Fibroblast of skin of right quadriceps (primary cell): ENCODE results near the gene PRKAG2.
A peak's percentile ranks its signal among the peaks of the same experiment; 100 is the strongest.
"Not testable (repeated sequence)": the region's sequence is repeated elsewhere in the genome, so short reads cannot be mapped to it uniquely, and the experiment has no call there.

Experiments
- DNase-seq: peaks from one replicate; pipeline ENCODE4 v3.0.0-alpha.2; 2013

Gene PRKAG2

GRCh38 chr7:151883857-151884256, 6.9 kb upstream of the PRKAG2 start:
- DNase-seq: no peak

- DNase-seq: no peak
These were observed 5.8 kb upstream of the PRKAG2 start for GRCh38 chr7:151882734-151883133.

- no peak for DNase-seq
These were observed 3.8 kb upstream of the PRKAG2 start for GRCh38 chr7:151880688-151881087.

DNA sequence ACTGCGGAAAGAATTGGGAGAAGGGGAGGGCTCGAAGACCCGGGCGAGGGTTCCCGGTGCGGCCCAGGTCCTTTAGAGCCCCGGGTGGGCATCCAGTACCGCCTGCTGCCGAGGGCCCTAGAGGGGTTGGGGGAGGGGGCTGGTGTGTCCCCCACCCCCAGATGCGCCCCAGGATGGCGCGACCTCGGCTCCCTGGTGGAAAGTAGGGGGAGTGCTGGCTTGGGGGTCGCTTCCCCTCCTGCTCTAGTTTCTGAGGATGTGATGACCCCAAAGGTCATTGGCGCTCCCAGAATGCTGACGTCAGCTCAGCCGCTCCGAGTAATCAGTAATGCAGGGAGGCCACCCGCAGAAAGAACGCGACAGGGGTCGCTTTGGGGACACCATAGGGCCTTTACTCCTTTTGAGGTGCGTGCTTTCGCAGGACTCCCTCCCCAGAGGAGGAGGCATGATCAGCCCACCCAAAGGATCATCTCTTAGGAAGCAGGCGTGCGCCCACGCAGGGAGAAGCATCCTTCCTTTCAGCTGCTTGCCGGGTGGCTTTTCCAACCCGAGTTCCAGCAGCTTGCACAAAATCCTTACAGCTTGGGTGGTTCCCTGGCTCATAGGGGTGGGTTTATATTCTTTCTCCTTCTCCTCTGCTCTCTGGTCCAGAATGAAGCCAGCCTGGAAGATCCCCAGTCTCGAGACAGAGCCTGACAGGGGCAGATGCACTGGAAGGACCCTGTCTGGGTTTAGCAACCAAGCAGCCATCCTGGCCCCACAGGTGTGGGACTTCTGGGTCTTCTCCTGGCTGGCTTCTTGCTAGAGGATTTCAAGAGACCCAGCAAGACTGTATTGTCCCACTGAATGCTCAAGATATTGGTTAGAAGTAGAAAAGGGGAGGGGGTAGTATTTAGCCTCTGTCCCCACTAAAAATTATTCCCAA, 1.3 kb upstream of the PRKAG2 start:
- DNase-seq: no peak

GRCh38 chr7:151875942-151876898, 695 bp downstream of the PRKAG2 start:
- DNase-seq: peak; percentile 11

DNA sequence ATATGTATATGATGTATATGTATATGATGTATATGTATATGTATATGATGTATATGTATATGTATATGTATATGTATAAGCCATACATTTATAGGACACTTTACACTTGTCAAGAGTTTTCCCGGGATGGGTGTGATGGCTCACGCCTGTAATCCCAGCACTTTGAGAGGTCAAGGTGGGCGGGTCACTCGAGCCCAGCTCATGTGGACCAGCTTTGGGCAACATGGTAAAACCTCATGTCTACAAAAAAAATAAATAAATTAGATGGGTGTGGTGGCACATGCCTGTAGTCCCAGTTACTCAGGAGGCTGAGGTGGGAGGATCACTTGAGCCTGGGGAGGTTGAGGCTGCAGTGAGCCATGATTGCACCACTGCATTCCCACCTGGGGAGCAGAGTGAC, 2.4 kb downstream of the PRKAG2 start:
- DNase-seq: not testable (repeated sequence)

DNA sequence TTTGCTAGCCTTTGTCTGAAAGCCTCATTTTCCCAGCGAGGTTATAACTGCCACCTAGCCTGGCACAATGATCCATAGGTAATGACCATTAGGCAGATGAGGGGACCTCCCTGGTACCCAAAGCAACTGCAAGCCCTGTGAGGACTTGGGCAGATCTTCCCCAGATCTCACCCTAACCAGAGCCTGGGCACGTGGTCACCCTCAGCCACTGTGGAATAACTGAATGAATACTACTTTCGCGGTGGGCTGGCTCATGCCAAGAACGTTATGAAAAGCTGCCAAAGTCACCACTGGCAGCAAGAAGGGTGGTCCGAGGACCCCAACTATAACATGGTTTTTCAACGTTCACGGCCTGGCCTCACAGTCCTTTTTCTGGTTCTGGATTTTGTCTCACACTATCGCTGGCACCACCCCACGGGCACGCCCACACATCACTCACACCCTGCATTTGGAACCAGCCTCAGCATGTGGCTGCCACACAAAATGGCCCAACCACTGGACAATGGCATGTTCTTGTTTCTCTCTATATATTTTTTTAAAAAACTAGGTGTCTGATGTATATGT, 3.4 kb downstream of the PRKAG2 start:
- no peak for DNase-seq

DNA sequence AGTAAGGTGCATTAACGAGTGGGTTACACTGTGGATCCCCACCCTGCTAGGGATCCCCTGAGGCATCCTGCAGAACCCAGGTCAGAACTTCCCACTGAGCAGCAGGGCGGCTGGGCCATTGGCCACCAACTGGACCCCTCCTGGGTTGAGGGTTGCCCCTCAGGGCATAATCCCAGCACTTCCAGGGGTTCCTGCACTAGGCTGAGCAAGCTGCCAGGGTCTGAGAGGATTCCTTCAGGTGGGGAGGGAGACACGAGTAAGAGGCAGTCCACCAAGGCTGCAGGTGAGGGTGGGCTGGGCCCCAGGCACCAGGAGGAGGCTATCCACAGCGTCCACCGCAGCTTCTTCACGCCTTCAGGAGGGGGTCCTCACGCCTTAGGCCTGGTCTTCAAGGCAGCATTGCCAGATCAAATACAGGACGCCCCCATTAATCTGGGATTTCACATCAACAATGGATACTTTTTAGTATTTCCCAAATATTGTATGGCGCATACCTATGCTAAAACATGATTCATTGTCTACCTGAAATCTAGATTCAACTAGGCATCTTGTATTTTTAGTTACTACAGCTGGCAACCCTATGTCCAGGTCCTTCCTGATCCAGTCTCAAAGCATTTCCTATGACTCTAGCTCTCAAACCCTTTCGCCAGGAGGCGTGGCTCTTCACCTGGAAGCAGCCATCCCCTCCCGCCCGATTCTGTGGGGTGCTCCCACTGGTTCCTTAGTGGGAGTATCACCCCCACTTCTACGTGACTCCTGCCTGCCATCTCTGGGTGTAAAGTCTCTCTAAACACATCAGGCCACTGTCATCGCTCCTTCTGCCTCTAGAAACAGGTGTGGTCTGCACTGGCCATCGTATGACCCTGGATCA, 4.1 kb downstream of the PRKAG2 start:
- DNase-seq: no peak

GRCh38 chr7:151871904-151872303, 5.0 kb downstream of the PRKAG2 start:
- no peak for DNase-seq

- no peak for DNase-seq
These were observed 5.7 kb downstream of the PRKAG2 start for GRCh38 chr7:151871189-151871735.

GRCh38 chr7:151869968-151870918, 6.7 kb downstream of the PRKAG2 start:
- DNase-seq: no peak

DNA sequence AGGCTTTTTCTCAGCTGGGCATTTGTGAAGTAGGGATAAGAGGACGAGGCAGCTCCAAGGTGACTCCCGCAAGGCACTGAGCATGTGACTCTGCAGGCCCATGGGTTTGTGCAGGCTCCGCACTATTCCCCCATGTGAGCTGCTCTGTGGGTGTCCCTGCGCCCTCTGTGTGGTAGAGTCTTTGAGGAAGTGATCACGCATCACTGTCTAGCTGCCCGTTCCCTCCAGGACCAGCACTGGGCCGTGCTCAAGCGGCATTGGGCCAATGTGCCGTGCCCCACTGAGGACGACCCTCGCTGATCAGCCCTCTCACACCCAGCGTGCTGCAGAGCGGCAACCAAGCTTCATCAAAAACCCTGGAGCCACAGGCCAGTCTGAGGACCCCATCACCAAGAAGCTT, 7.5 kb downstream of the PRKAG2 start:
- no peak for DNase-seq

GRCh38 chr7:151869109-151869428, 7.8 kb downstream of the PRKAG2 start:
- DNase-seq: no peak

DNA sequence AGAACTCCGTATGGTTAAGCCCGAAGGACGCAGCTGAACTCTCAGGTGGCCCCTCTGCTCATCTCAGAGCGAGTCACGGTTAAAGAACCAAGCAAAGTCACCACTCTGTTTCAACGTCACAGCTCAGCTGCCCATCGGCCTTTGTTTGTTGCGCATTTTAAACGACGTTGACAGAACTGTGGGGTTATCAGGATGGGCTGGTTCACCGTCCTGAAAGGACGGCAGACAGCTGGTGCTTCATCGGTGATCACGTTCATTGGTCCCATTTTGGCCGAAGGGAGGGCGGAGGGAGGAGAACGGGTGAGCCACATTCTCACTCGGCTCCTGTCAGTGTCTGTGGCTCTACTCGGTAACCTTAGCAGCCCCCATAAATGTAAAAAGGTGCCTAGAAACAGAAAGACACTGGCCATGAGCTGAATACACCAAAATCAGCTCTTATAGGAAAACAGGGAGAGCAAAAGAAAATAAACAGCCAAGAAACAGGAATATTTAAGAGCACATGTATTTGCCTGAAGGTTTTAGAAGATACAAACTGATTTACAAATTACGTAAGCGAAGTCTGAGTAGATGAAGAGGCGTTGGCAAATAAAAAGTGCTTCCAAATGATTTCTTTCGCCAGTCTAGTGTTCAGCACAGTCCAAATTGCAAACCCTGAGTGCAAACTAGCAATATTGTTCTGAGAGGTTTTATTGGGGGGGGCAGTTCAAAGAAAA, 8.4 kb downstream of the PRKAG2 start:
- no peak for DNase-seq

DNA sequence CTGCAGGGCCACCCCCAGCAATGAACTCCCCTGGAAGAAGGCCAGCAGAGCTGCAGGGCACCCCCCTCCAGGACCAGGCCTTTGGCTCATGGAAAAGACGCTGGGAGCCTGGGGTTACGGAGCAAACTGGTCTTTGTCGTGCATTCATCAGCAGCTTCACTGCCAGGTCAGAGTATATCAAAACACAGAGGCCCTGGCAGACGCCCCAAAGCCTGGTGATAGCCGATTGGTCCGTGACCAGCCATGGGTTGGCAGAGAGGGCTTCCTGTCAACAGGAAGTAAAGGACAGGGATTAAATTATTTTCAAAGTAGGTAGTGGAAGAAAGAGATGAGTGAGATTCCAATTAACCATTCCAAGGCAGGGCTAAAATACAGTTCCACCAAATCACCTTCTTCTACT, 9.0 kb downstream of the PRKAG2 start:
- DNase-seq: no peak

DNA sequence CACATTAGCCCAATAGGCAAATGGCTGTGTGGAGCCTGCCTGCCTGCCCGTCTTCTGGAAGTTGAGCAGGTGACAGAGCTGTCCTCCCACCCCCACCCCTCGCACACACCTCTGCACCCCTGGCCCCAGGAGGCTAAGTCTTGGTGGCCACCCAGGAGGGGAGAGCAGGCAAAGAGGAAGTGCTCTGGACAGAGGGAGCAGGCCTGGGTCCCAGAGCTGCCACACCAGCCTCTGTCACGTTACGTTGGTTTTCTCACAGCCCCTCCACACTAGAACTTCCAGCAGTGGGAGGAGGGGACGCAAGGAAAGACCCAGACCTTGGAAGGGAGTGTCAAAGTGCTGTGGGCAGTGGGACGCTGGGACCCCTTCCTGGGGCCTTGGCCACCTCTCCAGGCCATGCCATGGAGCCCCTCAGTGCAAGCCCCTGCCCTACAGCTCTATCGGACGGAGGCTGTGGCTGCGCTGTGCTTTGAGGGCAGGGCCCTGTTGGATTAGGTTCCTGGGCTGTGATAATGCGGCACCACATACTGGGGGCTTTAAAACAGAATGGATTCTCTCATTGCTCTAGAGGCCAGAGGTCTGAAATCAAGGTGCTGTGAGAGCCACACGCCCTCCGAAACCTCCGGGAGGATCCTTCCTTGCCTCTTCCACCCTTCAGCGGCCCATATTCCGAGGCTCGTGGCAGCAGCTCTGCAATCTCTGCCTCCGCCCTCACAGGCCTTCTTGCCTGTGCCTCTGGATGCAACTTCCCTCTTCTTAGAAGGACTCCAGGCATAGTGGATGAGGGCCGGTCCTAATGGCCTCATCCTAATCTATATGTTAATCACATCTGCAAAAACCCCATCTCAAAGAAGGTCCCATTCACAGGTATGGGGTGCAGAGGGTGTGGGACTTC, 9.9 kb downstream of the PRKAG2 start:
- DNase-seq: no peak

GRCh38 chr7:151866028-151866427, 10.9 kb downstream of the PRKAG2 start:
- no peak for DNase-seq

DNA sequence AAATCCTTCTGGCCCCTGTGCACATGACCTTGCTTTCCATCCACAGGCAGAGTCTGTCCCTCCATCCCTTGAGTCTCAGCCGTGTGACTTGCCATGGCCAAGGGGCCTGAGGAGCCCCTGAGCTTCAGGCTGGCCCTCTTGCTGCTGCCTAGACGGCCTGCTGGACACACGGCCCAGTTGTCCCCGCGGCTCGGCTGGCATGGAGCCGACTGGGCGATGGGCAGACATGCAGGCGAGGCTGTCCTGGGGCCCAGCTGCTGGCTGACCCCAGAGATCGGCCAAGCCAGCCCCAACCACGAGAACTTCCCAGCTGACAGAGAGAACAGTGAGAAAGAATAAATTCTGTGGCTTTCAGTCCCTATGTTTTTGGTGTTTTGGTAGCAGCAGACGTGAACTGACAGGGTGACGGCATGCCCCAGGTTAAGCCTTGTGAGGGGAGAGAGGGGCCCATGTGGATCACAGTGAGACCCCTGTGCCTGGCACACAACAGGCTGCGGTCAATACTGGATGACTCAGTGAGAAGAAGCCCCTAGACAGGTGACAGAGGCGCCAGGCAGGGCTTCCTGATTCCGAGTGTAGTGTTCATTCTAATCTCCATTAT, 11.7 kb downstream of the PRKAG2 start:
- no peak for DNase-seq

DNA sequence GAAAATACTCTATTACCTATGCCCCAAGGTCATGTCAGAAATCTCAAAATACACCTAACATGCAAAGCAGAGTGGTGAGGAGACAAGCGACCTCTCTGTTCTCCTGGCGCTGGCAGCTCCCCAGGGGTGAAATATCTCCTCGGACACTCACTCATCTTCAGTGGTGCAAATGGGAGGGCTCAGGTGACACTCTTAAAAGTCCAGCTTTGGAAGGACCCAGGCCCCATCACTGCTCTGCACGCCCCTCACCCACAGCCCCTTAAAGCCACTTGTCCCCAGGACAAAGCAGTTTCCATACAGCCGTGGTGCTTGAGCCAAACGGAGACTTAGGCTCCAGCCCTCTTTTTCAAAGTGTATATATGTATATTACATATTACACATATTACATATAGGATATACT, 12.4 kb downstream of the PRKAG2 start:
- no peak for DNase-seq
